RWPE1 (cell line): ENCODE results near the gene FBLIM1.
A peak's percentile ranks its signal among the peaks of the same experiment; 100 is the strongest.

Source experiments
- CTCF ChIA-PET: fragments of 350-600 bp; sonication (Branson Sonifier 250); formaldehyde crosslinking; extraction: SDS; loops from one replicate; lab custom pipeline; 2021; lab: Yijun Ruan, JAX
- POLR2A ChIA-PET: fragments of 400-600 bp; formaldehyde crosslinking; extraction: SDS; loops from one replicate; lab custom pipeline; 2020; ENCODE audit warnings: antibody characterized with exemption; ENCODE audit not compliant: low non-redundant PET; lab: Yijun Ruan, JAX
- DNase-seq: peaks from one replicate; pipeline ENCODE4 v3.0.0; 2012; ENCODE audit warnings: low spot score
- H3K27ac ChIP-seq: fragments of 450-650 bp; 2 replicates; pipeline ENCODE4 v1.5.1; 2017
- CTCF ChIP-seq: fragments of 450-650 bp; conservative IDR thresholded peaks from 2 replicates; pipeline ENCODE4 v1.5.1; 2017; ENCODE audit warnings: low read depth, mild to moderate bottlenecking

Gene FBLIM1

DNA sequence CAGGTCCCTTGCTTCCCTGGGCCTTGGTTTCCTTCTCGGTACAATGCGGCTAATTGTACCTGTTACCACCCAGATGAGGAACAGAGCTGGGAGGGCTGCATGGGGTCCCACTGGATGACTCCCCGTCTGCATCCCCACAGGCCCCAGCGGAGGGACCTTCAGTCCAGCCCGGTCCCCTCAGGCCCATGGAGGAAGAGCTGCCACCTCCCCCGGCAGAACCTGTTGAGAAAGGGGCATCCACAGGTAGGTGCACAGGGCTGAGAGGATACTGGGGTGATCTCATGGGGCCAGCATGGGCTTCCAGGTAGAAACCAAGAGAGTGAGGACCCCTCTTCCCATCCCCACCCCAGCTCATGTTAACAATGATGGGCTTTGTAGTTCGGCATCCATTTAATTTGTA is 9.8 kb downstream of the FBLIM1 start:
- no peak for DNase-seq
- no peak for TF ChIP-seq CTCF
- peak overlapping the region; percentile 98 for H3K27ac ChIP-seq
- POLR2A ChIA-PET = no interaction called here
- CTCF ChIA-PET = no interaction called here

DNA sequence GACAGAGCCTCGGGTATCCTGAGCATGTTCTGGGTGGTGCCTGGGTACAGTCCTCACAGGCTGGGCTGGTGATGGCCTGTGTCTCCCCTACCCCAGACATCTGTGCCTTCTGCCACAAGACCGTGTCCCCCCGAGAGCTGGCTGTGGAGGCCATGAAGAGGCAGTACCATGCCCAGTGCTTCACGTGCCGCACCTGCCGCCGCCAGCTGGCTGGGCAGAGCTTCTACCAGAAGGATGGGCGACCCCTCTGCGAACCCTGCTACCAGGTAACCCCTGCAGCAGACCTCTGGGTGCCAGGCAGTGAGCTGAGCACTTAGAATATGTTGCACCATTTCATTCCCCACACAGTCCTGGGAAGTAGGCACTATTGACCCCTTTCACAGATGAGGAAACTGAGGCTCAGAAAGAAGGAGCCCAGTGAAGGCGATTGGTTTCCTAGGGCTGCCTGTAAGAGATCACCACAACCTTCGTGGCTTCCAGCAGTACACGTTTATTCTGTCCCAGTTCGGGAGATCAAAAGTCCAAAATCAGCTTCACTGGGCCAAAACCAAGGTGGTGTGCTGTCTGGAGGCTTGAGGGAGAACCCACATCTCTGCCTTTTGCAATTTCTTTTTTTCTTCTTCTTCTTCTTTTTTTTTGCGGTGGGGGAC is 11.8 kb downstream of the FBLIM1 start:
- ChIA-PET CTCF (no interaction called here), POLR2A (no interaction called here)

GRCh38 chr1:15771836-15772515 is 13.4 kb downstream of the FBLIM1 start:
- POLR2A ChIA-PET = no interaction called here

More for the DNA sequence above, 11.8 kb downstream of the FBLIM1 start:
- peak overlapping the region; percentile 53 for H3K27ac ChIP-seq
- no peak for TF ChIP-seq CTCF
- no peak for DNase-seq

GRCh38 chr1:15775706-15776105 is 17.1 kb downstream of the FBLIM1 start:
- ChIA-PET CTCF (no interaction called here), POLR2A (no interaction called here)
- H3K27ac ChIP-seq = peak overlapping the region; percentile 59
- no peak for DNase-seq
- no peak for TF ChIP-seq CTCF

More at GRCh38 chr1:15771836-15772515, 13.4 kb downstream of the FBLIM1 start:
- no peak for TF ChIP-seq CTCF
- peak overlapping the region; percentile 53 for H3K27ac ChIP-seq
- DNase-seq = no peak
- CTCF ChIA-PET = interaction anchor here (0.8 kb wide), 1 partner anchor 31 kb away, joined by 3 read pairs; no protein-coding TSS in a partner anchor

DNA sequence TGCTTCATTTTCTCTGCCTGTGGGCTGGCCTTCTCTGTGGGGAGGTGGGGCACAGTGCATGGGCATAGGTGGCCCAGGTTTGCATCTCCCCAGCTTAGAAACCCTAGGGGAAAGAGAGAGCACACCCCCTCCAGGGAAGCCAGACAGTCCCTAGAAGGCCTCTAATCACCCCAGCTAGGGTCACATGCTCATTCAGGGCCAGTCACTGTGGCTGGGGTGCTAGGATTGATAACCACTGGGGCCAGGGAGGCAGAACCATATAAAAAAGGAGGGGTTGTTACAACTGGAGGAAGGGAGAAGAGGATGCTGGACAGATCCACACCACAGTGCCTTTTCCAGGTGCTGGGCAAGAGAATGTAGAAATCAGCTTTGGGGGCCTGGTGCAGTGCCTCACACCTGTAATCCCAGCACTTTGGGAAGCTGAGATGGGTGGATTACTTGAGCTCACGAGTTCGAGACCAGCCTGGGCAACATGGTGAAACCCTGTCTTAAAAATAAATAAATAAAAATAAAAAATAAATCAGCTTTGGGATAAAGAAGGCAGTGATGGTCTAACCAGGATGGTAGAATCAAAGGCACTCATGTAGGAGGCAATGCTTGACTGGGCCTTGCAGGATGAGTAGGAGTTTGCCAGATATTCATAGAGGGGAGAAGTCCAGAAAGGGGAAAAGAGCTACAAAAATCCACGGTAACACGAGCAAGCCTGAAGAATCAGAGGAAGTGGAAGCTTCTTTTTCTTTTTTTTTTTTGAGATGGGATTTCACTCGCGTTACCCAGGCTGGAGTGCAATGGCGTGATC is 19.5 kb downstream of the FBLIM1 start:
- ChIA-PET CTCF (interaction anchor here (0.6 to 0.9 kb wide), 3 partner anchors 37 to 217 kb away, joined by 3 read pairs; no protein-coding TSS in a partner anchor), POLR2A (no interaction called here)

More for the DNA sequence above, 19.5 kb downstream of the FBLIM1 start:
- peak overlapping the region; percentile 61 for H3K27ac ChIP-seq
- DNase-seq = no peak
- TF ChIP-seq CTCF = no peak
